Measurements from ENCODE around the gene PHC2. TPM values are rescaled to one million over a fixed set of nuclear protein-coding genes. Genes with fewer than 3 reads are reported as not detected.

Gene PHC2
- total RNA-seq, 1 donor from 2014 or later, result 99.5 TPM

DNA sequence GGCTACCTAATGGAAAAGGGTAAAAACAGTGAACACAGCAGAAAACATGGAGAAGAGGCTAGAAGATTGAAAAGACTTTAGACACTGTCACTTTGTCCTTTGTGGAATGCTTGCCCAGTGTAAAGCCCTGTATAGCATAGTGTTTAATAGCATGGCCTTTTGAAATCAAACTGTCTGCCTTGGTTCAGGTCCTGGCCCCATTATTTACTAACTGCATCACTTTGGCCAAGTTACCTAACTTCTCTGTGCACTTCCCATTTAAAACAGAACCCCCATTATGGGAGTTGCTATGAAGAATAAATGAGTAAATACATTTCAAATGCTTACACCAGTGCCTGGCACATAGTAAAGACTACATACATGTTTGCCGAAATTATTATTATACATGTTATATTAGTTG is 12.1 kb downstream of the PHC2 start:
- Mint-ChIP-seq H3K4me1 (peaks cover 9% of the 10 kb centered on the region), H3K27me3 (ENCODE audit: low read depth) (no peaks in the 10 kb centered on the region), H3K36me3 (peaks cover 28% of the 10 kb centered on the region)

DNA sequence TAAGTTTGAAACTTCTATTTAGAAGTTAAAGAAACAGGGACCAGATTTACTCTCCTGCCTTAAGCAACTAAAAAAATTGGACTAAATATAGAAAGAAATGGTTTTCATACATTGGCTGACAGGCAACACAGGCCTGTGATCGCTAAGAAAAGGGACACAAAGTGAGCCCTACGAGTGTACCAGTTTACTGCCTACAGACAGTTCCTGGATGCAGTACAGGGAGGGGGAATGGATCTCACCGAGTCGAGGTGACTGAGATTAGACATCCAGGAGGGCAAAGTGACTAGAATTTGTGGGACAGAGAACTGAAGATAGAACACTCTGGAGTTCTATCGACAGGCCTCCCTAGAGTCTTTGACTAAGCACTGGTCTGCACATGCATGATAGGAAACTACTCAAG is 16.0 kb downstream of the PHC2 start:
- no peak for TF ChIP-seq CTCF (IDR thresholded peaks at IDR 0.05; ENCODE audit: unreplicated experiment)
- Mint-ChIP-seq H3K4me1 (peaks cover 6% of the 10 kb centered on the region), H3K4me3 (no peak overlapping the region), H3K27ac (no peak overlapping the region), H3K36me3 (peaks cover 24% of the 10 kb centered on the region), H3K9me3 (peaks cover 40% of the 10 kb centered on the region), H3K27me3 (ENCODE audit: low read depth) (no peaks in the 10 kb centered on the region)
- no peak for DNase-seq (ENCODE audit: low spot score in 2 of 2, unreplicated experiment in 2 of 2)

More for the DNA sequence above, 12.1 kb downstream of the PHC2 start:
- DNase-seq (ENCODE audit: low spot score in 2 of 2, unreplicated experiment in 2 of 2), result no peak
- H3K4me3 Mint-ChIP-seq, result no peak overlapping the region
- H3K9me3 Mint-ChIP-seq, result peaks cover 40% of the 10 kb centered on the region
- no peak overlapping the region for H3K27ac Mint-ChIP-seq
- no peak for TF ChIP-seq CTCF (IDR thresholded peaks at IDR 0.05; ENCODE audit: unreplicated experiment)

GRCh38 chr1:33410091-33410701 is 20.7 kb downstream of the PHC2 start:
- peaks cover 22% of the 10 kb centered on the region for H3K9me3 Mint-ChIP-seq
- H3K4me1 Mint-ChIP-seq, result peaks cover 7% of the 10 kb centered on the region
- no peak overlapping the region for H3K4me3 Mint-ChIP-seq
- TF ChIP-seq CTCF (IDR thresholded peaks at IDR 0.05; ENCODE audit: unreplicated experiment), result no peak
- H3K36me3 Mint-ChIP-seq, result peaks cover 8% of the 10 kb centered on the region
- H3K27ac Mint-ChIP-seq, result peak overlapping the region; percentile 73
- no peaks in the 10 kb centered on the region for H3K27me3 Mint-ChIP-seq (ENCODE audit: low read depth)
- DNase-seq (ENCODE audit: low spot score in 2 of 2, unreplicated experiment in 2 of 2), result no peak

GRCh38 chr1:33408093-33408436 is 22.8 kb downstream of the PHC2 start:
- H3K9me3 Mint-ChIP-seq, result peaks cover 23% of the 10 kb centered on the region

DNA sequence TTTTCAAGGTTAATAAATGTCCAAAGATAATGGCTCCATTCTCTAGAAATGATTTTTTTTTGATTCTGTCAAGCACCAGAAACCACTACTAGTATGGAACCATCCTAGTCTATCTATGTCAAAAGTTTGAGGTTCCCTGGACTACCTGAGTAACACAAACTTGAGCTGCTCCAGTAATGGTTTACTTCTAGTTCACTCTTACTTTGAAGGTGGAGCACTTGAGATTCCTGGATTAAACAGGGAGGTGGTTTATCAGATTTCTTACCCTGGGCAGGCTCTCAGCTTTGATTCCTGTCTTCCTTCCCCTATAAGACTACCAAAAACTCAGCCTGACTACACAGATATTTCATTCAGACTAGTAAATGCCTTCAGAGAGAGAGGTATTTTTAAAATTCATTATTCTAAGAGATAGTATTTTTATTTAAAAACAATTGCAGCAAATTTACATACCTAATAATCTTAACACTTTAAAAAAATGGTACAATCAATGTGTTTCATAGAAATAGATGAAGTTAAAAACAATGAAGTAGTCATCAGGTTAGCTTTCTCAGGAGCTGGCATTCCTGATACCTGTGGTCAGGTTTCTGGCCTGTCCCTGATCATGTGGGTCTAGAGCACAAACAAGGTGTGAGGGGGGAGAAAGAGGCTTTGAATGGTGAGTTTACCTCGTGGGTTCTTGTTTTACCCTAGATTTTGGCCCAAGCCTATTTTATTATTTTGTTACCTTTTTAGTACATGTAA is 23.4 kb downstream of the PHC2 start:
- Mint-ChIP-seq H3K9me3 (peaks cover 23% of the 10 kb centered on the region), H3K27ac (no peak overlapping the region), H3K36me3 (peaks cover 4% of the 10 kb centered on the region), H3K4me3 (no peak overlapping the region), H3K27me3 (ENCODE audit: low read depth) (no peaks in the 10 kb centered on the region), H3K4me1 (peaks cover 7% of the 10 kb centered on the region)
- no peak for DNase-seq (ENCODE audit: low spot score in 2 of 2, unreplicated experiment in 2 of 2)
- TF ChIP-seq CTCF (IDR thresholded peaks at IDR 0.05; ENCODE audit: unreplicated experiment), result no peak

More at GRCh38 chr1:33408093-33408436, 22.8 kb downstream of the PHC2 start:
- H3K4me1 Mint-ChIP-seq, result peaks cover 7% of the 10 kb centered on the region
- H3K27me3 Mint-ChIP-seq (ENCODE audit: low read depth), result no peaks in the 10 kb centered on the region
- no peak overlapping the region for H3K4me3 Mint-ChIP-seq
- peaks cover 4% of the 10 kb centered on the region for H3K36me3 Mint-ChIP-seq
- H3K27ac Mint-ChIP-seq, result no peak overlapping the region
- no peak for TF ChIP-seq CTCF (IDR thresholded peaks at IDR 0.05; ENCODE audit: unreplicated experiment)
- DNase-seq (ENCODE audit: low spot score in 2 of 2, unreplicated experiment in 2 of 2), result no peak

All from mesothelial cell of epicardium (in vitro differentiated cells).